Activated CD8-positive, alpha-beta memory T cell treated with anti-CD3 and anti-CD28 coated beads, Interleukin-2, amount 50 U/mL, for 48 hours (primary cell): ENCODE results near the gene PPM1N.

Source experiments
- DNase-seq: peaks from one replicate; pipeline ENCODE4 v3.0.0-alpha.2; 2020

PPM1N gene

DNA sequence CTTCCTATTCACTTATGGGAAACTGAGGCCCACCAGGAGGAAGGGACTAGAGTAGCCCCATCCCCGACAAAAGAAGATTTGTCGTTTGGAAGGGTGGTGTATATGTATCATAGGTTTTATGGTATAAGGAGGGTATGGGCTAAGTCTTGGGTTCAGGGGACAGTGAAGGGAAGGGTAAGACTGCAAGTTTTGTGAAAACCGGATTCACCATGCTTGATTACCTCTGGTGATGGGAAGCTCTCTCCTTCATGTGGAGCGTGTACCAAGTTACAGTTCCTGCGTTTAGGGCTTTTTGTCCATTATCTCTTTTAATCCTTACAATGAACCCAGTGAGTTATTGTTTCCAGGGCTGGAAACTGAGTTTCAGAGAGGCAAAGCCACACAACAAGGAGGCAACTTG, 12.8 kb downstream of the PPM1N start:
- DNase-seq, result no peak

DNA sequence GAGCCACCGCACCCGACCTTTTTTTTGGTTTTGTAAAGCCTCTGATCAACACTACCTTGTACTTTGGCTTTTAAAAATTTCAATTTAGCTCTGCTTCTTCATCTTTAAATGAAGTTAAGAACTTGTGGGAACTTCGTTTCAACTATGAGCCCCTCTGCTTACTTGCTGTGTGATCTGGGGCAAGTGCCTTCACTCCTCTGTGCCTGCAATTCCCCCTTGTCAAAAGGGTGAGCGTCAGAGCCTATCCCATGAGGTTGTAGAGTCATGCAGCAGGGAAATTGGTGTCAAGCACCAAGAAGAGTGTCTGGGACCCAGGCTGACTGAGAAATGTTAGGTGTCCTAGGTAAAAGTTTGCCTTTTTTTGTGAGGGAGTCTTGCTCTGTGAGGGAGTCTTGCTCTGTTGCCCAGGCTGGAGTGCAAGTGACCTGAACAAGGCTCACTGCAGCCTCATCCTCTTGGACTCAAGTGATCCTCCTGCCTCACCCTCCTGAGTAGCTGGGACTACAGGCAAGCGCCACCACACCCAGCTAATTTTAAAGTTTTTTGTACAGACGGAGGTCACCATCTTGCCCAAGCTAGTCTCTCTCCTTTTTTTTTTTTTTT, 14.7 kb downstream of the PPM1N start:
- no peak for DNase-seq

GRCh38 chr19:45514376-45515051, 16.3 kb downstream of the PPM1N start:
- no peak for DNase-seq

GRCh38 chr19:45515081-45515624, 16.9 kb downstream of the PPM1N start:
- no peak for DNase-seq

- DNase-seq, result no peak
Observed at GRCh38 chr19:45515807-45516401, 17.7 kb downstream of the PPM1N start.

- no peak for DNase-seq
Observed at GRCh38 chr19:45517238-45517637, 19.0 kb downstream of the PPM1N start.

- DNase-seq, result no peak
Observed at GRCh38 chr19:45517641-45518468, 19.6 kb downstream of the PPM1N start.

- DNase-seq, result no peak
Observed at GRCh38 chr19:45518469-45518826, 20.2 kb downstream of the PPM1N start.

- peak; percentile 44 for DNase-seq
Observed at GRCh38 chr19:45522010-45522941, 24.0 kb downstream of the PPM1N start.

DNA sequence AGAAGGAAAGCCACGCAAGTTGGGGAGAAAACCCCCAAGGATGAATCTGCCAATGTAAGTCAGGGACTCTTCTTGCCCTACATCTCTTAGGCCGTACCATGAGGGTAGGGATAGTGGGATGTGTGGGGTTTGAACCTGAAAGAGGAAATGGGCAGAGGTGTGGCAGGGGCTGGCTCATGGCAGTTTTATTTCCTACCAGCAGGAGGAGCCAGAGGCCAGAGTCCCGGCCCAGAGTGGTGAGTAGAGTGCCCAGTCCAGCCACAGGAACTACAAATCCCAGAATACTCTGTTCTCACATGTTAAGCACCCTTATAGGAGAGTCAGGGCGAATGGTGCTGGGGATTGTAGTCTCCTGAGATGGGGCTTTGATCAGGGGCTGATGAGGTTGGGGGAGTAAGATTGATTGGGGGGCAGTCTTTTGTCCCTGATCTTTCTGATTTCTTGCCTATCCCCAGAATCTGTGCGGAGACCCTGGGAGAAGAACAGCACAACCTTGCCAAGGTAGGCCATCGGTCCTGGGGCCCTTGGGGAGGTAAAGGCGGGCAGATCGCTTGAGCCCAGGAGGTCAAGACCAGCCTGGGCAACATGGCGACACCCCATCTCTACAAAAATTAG, 25.5 kb downstream of the PPM1N start:
- peak; percentile 82 for DNase-seq

DNA sequence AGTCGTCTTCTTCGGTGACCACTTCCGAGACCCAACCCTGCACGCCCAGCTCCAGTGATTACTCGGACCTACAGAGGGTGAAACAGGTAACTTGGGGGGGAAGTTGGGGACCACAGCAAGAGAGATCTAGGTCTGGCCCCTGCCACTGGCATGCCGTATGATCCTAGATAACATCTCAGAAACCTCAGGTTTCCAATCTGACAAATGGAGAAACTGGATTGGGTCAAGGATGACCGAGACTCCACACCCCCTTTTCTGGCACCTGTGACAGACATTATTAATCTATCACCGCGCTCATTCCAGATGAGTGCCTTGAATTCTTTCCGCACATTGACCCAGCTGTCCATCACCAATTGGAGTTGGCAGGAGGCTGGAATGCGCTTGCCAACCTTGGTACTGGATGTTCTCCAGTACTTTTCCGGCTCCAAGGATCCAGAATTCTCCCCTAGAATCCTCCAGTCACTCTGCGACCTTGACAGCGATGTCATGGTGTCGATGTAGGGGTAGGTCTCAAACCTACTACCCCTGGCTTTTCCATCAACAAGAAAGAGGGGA, 26.4 kb downstream of the PPM1N start:
- DNase-seq, result no peak

GRCh38 chr19:45526143-45526542, 27.9 kb downstream of the PPM1N start:
- DNase-seq, result no peak

GRCh38 chr19:45526971-45527370, 28.7 kb downstream of the PPM1N start:
- DNase-seq, result no peak

- DNase-seq, result no peak
Observed at GRCh38 chr19:45527731-45528130, 29.5 kb downstream of the PPM1N start.

- no peak for DNase-seq
Observed at GRCh38 chr19:45528149-45528743, 30.0 kb downstream of the PPM1N start.

DNA sequence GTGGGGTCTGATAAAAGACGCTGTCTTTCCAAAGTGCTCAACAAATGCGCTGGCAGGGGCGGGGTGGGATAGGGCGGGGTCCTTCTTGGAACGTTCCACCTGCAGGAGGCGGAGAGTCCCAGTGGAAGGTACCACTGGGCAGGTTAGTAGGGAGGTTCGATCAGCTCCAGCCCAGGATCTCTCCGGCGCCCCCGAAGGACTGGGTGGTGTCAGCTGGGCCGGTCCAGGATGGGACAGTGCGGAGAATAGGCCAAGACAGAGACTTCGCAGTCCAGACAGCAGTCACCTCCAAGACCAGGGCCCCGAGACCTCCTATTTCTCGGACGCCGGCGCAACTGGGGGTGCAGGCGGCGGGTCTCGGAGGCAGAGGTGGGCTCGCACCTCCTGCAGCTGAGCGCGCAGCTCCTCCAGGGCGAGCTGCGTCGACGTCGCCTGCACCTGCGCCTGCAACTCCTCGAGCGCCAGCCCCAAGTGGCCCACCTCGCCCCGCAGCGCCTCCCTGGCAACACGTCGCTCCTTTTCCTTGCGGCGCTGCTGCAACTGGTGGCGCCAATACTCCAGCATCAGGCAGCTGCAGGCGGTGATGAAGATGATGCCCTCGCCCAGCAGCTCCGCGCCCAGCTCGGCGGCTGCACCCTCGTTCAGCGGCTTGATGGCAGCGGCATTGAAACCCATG, 30.6 kb downstream of the PPM1N start:
- no peak for DNase-seq

DNA sequence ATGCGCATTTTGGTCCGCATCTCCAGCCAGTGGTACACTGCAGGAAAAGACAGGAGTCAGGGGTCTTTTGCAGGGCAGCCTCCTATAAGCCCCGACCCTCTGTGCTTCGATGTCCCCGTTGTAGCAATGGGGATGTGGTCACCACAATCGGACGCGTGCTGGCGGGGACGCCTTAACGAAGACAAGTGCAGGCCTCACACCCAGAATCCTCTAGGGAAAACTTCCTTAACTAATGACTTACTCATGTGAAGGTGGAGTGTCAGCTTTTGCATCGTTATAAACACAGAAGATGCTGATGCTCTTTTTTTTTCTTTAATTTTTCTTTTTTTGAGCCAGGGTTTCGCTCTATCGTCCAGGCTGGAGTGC, 31.2 kb downstream of the PPM1N start:
- DNase-seq, result no peak

GRCh38 chr19:45531349-45531748, 33.1 kb downstream of the PPM1N start:
- no peak for DNase-seq

DNA sequence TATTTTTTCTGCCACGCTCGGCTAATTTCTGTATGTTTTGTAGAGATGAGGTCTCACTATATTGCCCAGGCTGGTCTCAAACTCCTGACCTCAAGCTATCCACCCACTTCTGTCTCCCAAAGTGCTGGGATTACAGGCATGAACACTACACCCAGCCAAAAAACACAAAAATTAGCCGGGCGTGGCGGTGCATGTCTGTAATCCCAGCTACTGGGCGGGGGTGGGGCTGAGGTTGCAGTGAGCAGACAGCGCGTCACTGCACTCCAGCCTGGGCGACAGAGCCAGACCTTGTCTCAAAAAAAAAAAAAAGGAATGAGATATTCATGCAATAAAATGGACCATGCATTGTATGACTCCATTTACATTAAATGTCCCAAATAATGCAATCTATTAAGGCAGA, 41.2 kb downstream of the PPM1N start:
- DNase-seq, result no peak

DNA sequence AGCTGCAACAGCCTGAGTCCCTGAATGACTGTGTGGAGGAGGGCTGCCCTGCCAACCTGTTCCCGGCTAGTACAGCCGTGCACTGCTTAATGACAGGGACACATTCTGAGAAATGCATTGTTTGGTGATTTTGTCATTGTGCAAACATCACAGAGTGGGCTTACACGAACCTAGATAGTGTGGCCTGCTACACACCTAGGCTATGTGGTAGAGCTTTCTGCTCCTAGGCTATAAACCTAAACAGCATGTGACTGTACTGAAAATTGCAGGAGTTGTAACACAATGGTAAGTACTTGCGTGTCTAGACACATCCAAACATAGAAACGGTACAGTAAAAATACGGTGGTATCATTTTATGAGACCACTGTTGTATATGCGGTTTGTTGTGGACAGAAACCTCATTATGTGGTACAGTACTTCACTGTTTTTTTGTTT, 44.0 kb downstream of the PPM1N start:
- DNase-seq, result no peak
